Nephron (organoid): ENCODE measurements around the gene KLHL3.

ENCODE experiments used
- H3K27ac Mint-ChIP-seq, 3 experiments: 2 replicates each; pipeline ENCODE4 v1.8.0; 2020; ENCODE audit warnings: mixed read lengths in 3 of 3, mild to moderate bottlenecking in 2 of 3, moderate library complexity in 1 of 3
- H3K27me3 Mint-ChIP-seq: 2 replicates; pipeline ENCODE4 v1.8.0; 2021; ENCODE audit warnings: low read depth, mild to moderate bottlenecking, moderate library complexity, mixed read lengths
- H3K36me3 Mint-ChIP-seq: 2 replicates; pipeline ENCODE4 v1.8.0; 2020; ENCODE audit warnings: low read depth, mixed read lengths
- H3K4me1 Mint-ChIP-seq: 2 replicates; pipeline ENCODE4 v1.8.0; 2020; ENCODE audit warnings: mixed read lengths
- H3K4me3 Mint-ChIP-seq, 3 experiments: 2 replicates each; pipeline ENCODE4 v1.8.0; 2020; ENCODE audit warnings: mild to moderate bottlenecking in 3 of 3, mixed read lengths in 3 of 3, moderate library complexity in 2 of 3
- H3K9me3 Mint-ChIP-seq: 2 replicates; pipeline ENCODE4 v1.8.0; 2020; ENCODE audit warnings: mixed read lengths
- TF ChIP-seq, protein P1 (sequence below), 3 experiments: fragments of 200-600 bp; sonication (generic); IDR thresholded peaks; one replicate each; pipeline ENCODE4 v1.5.0; 2021; ENCODE audit warnings: antibody characterized with exemption in 3 of 3; ENCODE audit not compliant: unreplicated experiment in 3 of 3

KLHL3 gene

DNA sequence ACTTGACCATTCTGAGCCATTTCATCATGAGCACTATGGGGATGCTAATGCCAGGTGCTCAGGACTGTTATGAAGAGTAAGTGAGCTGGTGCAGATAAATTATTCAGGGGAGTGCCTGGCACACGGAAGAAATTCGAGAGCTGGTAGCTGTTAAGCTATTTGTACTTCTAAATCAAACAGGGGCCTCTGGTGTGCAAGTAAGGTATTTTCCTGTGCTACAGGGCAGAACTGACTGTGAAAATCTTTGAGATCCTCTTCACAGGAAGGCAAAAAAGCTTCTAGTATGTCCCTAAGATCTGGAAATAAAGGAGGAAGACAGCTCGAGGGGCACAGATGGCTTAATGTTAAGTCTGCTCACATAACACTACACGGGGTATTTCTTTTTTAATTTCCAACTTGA is 130.5 kb downstream of the KLHL3 start:
- peaks cover 5% of the 10 kb centered on the region for H3K4me1 Mint-ChIP-seq
- TF ChIP-seq, protein P1, sequence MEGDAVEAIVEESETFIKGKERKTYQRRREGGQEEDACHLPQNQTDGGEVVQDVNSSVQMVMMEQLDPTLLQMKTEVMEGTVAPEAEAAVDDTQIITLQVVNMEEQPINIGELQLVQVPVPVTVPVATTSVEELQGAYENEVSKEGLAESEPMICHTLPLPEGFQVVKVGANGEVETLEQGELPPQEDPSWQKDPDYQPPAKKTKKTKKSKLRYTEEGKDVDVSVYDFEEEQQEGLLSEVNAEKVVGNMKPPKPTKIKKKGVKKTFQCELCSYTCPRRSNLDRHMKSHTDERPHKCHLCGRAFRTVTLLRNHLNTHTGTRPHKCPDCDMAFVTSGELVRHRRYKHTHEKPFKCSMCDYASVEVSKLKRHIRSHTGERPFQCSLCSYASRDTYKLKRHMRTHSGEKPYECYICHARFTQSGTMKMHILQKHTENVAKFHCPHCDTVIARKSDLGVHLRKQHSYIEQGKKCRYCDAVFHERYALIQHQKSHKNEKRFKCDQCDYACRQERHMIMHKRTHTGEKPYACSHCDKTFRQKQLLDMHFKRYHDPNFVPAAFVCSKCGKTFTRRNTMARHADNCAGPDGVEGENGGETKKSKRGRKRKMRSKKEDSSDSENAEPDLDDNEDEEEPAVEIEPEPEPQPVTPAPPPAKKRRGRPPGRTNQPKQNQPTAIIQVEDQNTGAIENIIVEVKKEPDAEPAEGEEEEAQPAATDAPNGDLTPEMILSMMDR (IDR thresholded peaks at IDR 0.05; ENCODE audit: unreplicated experiment in 3 of 3), result peak; percentile 43 to 63 (median 44)
- H3K36me3 Mint-ChIP-seq, result no peaks in the 10 kb centered on the region
- H3K9me3 Mint-ChIP-seq, result no peaks in the 10 kb centered on the region
- H3K27me3 Mint-ChIP-seq, result peaks cover 21% of the 10 kb centered on the region
- H3K27ac Mint-ChIP-seq, result no peak overlapping the region
- H3K4me3 Mint-ChIP-seq, result no peak overlapping the region

DNA sequence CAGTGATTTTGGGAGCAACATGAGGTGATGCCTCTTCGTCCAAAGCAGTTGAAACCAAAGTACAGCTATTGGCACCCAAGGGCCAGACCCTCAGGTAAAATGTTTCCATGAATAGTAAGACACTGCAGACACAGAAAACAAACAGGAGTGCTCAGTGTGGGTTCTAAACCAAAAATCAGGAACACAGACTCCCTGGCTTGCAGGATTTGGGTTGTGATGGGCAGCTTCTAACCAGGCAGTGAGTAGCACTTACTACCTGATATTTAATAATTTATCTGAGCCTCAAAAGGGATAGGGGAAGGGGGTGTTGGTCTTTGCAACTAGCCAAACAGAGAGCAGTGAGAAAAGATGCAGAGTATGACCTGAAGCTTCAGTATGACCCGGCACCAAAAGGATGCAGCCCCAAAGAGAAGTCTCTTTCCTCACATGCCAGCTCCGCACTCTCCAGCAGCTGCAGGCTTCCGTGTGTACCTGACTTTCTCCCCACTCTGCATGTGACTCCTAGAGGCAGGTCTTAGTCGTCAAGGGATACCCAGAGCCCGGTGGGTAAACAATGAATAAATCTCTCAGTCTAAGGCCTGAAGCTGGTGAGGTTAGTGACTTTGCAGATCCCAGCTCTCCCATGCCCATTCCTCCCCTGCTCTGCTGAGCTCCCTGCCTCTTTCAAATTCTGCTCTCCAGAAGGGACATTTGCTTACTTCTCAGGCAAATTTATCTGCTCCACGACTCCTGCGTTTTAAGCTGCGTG is 131.4 kb downstream of the KLHL3 start:
- peaks cover 26% of the 10 kb centered on the region for H3K27me3 Mint-ChIP-seq

DNA sequence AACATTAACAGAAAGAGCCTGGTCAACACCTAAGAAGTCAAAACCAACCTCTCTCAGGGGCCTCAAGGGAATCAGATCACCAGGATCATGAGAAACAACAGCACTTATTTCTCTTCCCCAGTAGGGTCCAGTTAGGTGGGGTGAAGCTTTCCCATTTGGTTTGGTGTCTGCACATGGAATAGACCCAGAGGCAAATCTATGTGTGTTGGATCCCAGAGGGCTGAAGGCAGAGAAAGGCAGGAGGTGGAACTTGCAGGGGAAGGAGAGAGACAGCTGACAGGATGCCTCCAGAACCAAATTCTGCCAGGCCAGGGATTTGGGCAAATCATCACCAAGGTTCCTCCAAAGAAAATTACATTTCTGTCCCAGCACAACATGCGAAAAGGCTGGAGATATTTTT is 132.0 kb downstream of the KLHL3 start:
- no peak overlapping the region for H3K4me3 Mint-ChIP-seq
- H3K27me3 Mint-ChIP-seq, result peaks cover 27% of the 10 kb centered on the region
- H3K27ac Mint-ChIP-seq, result no peak overlapping the region
- no peaks in the 10 kb centered on the region for H3K9me3 Mint-ChIP-seq
- peaks cover 5% of the 10 kb centered on the region for H3K4me1 Mint-ChIP-seq
- H3K36me3 Mint-ChIP-seq, result no peaks in the 10 kb centered on the region
- TF ChIP-seq, protein P1 (IDR thresholded peaks at IDR 0.05; ENCODE audit: unreplicated experiment in 3 of 3), result no peak

More for the DNA sequence above, 131.4 kb downstream of the KLHL3 start:
- H3K27ac Mint-ChIP-seq, result no peak overlapping the region
- H3K9me3 Mint-ChIP-seq, result no peaks in the 10 kb centered on the region
- H3K36me3 Mint-ChIP-seq, result no peaks in the 10 kb centered on the region
- TF ChIP-seq, protein P1 (IDR thresholded peaks at IDR 0.05; ENCODE audit: unreplicated experiment in 3 of 3), result no peak
- peaks cover 5% of the 10 kb centered on the region for H3K4me1 Mint-ChIP-seq
- H3K4me3 Mint-ChIP-seq, result no peak overlapping the region

DNA sequence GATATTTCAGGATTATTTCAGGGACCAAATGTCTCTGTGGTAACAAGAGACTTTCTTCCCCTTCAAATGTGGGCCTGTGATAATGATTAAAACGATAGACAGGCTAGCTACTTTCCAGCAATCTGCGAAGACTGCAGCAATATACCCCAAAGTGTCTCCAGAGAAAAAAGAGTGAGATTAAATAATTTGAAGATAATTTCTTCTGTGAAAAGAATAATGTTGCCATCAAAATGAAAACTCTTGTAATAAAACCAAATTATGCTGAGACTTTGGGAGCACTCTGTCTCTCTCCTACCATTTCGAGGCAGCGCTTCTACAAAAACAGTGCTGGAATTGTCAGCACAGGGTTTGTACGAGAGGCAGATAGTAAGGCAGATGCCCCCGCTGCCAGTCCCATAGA is 132.5 kb downstream of the KLHL3 start:
- Mint-ChIP-seq H3K9me3 (no peaks in the 10 kb centered on the region), H3K27ac (no peak overlapping the region), H3K36me3 (no peaks in the 10 kb centered on the region), H3K27me3 (peaks cover 23% of the 10 kb centered on the region), H3K4me3 (no peak overlapping the region), H3K4me1 (peaks cover 5% of the 10 kb centered on the region)
- TF ChIP-seq, protein P1 (IDR thresholded peaks at IDR 0.05; ENCODE audit: unreplicated experiment in 3 of 3), result no peak

DNA sequence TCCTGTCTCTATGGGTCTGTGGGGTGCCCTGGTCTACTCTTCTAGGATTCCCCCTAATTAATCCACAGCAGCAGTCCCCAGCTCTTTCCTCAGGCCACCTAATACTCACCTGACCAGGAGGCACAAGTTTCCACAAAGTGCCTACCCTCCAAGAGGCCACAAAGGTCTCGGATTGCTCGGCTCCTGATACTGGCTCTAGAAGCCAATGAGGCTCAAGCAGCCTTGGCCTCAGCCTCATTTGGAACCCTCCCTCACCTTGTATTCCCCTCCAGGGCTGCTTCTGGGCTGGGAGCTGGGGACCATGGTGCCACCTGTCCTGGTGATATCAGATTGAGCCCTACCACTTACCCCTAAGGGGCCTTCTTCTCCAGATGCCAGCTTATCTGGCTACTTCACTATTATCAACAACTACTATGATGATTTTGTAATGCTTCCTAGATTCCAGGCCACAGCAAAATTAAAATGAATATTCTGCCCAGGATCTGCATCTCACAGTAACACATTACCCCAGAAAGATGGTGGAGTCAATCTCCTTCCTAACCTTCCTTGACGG is 133.1 kb downstream of the KLHL3 start:
- Mint-ChIP-seq H3K36me3 (no peaks in the 10 kb centered on the region), H3K9me3 (no peaks in the 10 kb centered on the region)

More for the DNA sequence above, 133.1 kb downstream of the KLHL3 start:
- peaks cover 22% of the 10 kb centered on the region for H3K27me3 Mint-ChIP-seq
- H3K4me3 Mint-ChIP-seq, result no peak overlapping the region
- TF ChIP-seq, protein P1 (IDR thresholded peaks at IDR 0.05; ENCODE audit: unreplicated experiment in 3 of 3), result no peak
- H3K27ac Mint-ChIP-seq, result no peak overlapping the region
- H3K4me1 Mint-ChIP-seq, result peaks cover 5% of the 10 kb centered on the region
